Caki2 (cell line): ENCODE results near the gene TMCO4. TPM values are rescaled to one million over a fixed set of nuclear protein-coding genes. Genes with fewer than 3 reads are reported as not detected.

ENCODE experiments used
- DNase-seq: peaks from one replicate; pipeline ENCODE4 v3.0.0-alpha.2; 2015; ENCODE audit warnings: low read depth
- in situ Hi-C: cut with HindIII; loops from 2 replicates; pipeline ENCODE4 v1.10.0; 2016; ENCODE audit warnings: low sequenced_read_pairs, low pct_unique_long_range_greater_than_20kb, mixed read lengths
- total RNA-seq: library from RNA; depleted of rRNA; stranded (reverse); fragments of >200 nt; shearing (Covaris generic); gene quantifications from 2 replicates; pipeline ENCODE4 v1.2.3, GENCODE V29; 2014; ENCODE audit warnings: low replicate concordance

The TMCO4 gene
- total RNA-seq, 1 experiment from 2014 or later: 19.3 TPM

GRCh38 chr1:19709260-19709793 is 90.4 kb downstream of the TMCO4 start:
- no peak for DNase-seq
- in situ Hi-C loops: no loop called here

DNA sequence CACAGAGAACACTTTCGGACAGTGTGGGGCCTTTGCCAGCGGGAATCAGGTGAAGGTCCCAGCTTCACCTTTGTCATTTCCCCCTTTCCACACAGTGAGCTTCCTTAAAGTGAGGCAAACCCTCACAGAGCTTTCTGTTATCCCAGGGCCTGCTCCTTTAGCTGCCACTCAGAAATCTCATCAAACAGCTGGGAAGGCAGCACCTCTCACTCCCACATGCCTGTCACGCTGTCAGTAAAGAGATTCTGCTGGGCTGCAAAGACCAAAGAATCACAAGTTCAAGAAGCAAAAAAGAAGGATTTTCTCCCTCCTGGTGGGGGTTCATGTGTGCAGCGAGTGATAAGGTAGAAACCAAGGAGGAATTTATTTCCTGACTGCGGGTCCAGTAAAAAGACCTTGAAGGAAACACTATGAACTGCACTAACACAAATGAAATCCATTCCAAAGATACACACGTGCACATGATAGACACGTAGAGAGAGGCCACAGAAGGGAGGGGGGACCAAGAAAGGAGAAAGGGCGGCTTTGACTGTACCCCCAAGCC is 91.1 kb downstream of the TMCO4 start:
- no peak for DNase-seq

DNA sequence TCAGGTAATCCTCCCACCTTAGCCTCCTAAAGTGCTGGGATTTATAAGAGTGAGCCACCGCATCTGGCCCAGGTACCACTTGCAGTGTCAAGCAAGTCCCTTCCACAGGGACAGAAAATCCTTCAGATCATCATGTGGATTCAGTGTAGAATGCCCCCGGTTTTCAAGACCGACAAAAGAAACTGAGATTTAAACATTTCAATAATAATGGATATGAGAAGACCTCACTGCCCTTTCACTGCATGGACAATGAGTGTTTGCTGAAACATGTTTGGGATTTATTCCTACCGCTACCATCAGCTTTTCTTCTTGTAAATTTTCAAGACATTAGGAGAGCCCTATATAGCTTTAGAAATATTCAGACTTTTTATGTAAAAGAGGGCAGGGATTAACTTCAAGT is 93.6 kb downstream of the TMCO4 start:
- DNase-seq: no peak
- in situ Hi-C loops: no loop called here

More for the DNA sequence above, 91.1 kb downstream of the TMCO4 start:
- in situ Hi-C loops: no loop called here

- no peak for DNase-seq
- in situ Hi-C loops: no loop called here
Observed at GRCh38 chr1:19705464-19705863, 94.3 kb downstream of the TMCO4 start.

DNA sequence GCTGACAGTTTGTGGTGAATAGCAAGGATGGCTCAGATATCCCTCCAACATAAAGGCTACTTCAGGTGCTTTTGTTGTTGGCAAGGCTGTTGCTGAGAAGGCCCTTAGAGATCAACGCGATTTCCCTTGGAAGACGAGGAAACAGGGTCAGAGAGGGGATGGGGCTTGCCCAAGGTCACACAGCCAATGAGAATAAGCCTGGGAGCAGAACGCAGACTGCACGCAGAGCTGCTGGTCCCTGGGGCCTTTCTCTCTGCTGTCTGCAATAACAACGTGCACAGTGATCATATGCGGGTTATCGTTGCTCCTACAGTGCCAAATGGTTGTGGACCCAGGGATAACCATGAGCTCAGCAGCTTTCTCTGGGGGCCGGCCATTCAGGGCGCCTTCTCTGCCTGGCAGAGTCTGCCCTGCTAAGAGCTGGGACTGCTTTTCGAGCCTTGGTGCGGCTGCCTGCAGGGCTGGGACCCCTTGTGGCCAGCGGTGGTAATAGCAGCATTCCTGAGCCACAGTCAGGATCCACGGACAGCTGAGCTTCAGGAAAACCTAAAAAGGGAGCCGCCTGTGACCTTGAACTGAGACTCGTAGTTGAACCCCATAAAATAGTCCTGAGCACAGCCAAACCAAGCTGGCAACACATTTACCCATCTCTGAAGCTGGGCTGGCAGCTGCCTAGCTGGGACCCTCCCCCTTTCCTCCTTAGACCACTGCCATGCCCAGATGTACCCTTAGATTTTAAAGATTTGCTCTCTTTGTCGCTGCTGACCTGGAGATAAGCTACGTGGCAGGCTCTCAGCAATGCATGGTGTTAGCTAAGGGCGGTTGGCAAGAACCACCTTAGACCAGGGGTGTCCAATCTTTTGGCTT is 95.2 kb downstream of the TMCO4 start:
- DNase-seq: peak; percentile 23
- in situ Hi-C loops: no loop called here

GRCh38 chr1:19703280-19703679 is 96.4 kb downstream of the TMCO4 start:
- DNase-seq: no peak
- in situ Hi-C loops: no loop called here

GRCh38 chr1:19700079-19700777 is 99.5 kb downstream of the TMCO4 start:
- in situ Hi-C loops: no loop called here
- no peak for DNase-seq

DNA sequence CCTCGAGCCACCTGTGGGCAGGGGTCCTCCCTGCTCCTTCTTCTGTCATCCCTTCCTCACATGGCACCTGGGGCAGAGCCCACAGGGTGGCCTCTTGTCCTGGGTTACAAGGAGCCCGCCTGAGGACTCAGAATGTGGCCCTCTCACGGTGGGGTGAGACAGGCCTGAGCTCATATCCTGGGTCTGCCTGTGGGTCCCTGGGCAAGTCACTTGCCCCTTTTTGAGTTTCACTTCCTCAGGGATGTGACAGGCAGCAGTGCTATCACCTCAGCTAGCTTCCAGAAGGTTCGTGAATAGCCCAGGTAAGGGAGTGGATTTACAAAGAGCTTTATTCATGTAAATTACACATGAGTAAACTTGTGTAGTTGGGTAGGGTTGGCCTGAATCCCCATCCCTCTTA is 101.5 kb downstream of the TMCO4 start:
- in situ Hi-C loops: no loop called here
- DNase-seq: no peak

DNA sequence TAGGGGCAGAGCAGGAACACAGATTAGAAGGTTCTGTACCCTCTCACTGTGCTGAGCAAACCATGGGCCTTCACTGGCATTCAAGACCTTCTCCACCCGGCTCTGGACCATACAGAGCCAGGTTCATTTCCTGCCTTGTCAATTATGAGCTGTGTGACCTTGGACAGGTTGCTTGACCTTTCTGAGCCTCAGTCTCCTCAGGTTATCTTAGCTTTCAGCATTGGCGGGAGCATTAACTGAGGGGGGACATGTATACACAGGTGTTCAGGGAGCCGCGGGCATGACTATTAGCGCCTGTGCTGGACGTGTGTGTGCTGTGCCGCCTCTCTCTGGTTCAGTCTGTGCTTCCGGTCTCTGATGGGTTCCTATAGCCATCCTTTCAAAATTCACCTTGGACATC is 102.9 kb downstream of the TMCO4 start:
- DNase-seq: no peak
- in situ Hi-C loops: no loop called here

DNA sequence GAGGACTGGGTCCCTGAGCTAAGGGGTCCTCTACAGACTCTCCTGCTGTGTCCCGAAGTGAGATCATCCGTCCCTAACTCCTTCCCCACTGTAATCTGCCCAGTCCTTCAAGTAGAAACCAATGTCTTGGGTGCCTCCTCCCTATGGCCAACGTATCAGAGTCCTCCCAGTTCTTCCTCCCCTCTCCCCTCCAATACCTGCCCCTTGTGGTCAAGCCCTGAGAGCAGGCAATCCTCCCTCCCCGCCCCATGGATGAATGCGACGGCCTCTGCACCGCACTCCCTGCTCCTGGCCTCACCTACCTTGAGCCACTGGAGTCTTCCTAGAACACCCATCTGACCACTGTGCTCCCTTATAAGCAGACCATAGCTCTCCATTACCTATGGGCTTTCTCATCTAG is 103.9 kb downstream of the TMCO4 start:
- no peak for DNase-seq
- in situ Hi-C loops: no loop called here

DNA sequence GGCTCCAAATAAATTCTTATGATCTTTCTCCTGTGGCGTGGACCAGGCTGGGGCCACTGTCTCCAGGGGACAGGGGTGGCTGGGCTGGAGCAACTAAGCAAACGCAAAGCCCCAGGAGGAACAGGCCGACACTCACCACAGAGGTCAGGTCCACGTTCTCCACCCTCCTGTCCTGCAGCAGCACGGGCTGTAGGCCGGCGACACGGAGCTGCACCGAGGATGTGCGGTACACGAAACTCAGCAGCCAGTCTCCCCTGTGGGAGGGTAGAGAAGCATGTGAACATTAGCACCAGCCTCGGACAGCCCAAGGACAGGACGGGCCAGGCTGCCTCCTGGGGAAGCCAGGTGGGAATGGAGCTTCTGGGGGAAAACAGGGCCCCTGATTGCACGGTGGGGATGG is 105.4 kb downstream of the TMCO4 start:
- in situ Hi-C loops: no loop called here
- no peak for DNase-seq

GRCh38 chr1:19690342-19690741 is 109.4 kb downstream of the TMCO4 start:
- no peak for DNase-seq
- in situ Hi-C loops: no loop called here

GRCh38 chr1:19689856-19690255 is 109.9 kb downstream of the TMCO4 start:
- DNase-seq: no peak
- in situ Hi-C loops: no loop called here

GRCh38 chr1:19689085-19689757 is 110.5 kb downstream of the TMCO4 start:
- in situ Hi-C loops: no loop called here

GRCh38 chr1:19688041-19688842 is 111.5 kb downstream of the TMCO4 start:
- in situ Hi-C loops: no loop called here
- no peak for DNase-seq

More at GRCh38 chr1:19689085-19689757, 110.5 kb downstream of the TMCO4 start:
- no peak for DNase-seq

DNA sequence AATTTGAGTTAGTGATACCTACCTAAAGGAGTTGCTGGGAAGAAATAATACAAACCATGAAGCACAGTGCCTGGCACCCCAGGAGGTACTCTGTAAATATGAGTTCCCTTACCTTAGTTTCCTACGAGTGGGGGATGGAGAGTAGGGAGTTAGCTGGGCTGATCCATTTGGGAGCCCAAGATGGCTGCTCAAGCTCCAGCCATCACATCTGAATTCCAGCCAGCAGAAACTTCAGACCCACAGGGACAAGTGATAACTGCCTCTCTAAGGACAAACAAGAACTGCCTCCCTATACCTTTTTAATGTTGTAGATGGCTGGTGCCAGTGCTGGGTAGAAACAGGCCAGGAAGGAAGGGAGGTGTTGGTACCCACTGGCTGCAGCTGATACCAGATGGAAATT is 112.3 kb downstream of the TMCO4 start:
- in situ Hi-C loops: no loop called here
- DNase-seq: no peak

DNA sequence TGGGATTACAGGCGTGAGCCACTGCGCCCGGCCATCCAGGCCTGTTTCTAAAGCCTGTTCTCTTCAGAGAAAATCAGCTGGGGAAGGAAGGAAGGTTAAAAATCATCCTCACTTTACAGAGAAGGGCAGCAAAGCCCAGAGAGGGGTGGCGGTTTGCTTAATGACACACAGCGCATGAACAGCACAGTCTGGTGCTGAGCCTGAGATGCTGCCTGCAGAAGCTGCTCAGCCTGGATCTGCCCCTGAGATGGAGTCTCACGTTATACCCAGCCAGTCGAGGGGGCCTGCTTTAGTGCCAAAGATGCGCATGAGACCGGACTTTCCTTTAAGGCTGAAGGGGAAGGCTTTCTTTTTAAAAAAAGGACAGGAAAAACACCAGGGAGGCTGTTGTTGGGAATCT is 113.7 kb downstream of the TMCO4 start:
- no peak for DNase-seq
- in situ Hi-C loops: no loop called here

- DNase-seq: no peak
- in situ Hi-C loops: no loop called here
Observed at GRCh38 chr1:19684677-19685076, 115.0 kb downstream of the TMCO4 start.
